ENCODE measurements around the gene SLC35F3.
"Not testable (repeated sequence)": the region's sequence is repeated elsewhere in the genome, so short reads cannot be mapped to it uniquely, and the experiment has no call there.

Gene SLC35F3

GRCh38 chr1:234355782-234356510 lies 451.5 kb downstream of the SLC35F3 start:
- no peak for DNase-seq (ENCODE audit: low read depth)
- no peak overlapping the region for H3K4me3 ChIP-seq (ENCODE audit: low read depth, low read length)
- no peak for TF ChIP-seq CTCF (IDR thresholded peaks at IDR 0.05; ENCODE audit: insufficient read depth, low read depth, low read length, missing control alignments)

- DNase-seq (ENCODE audit: low read depth); H3K4me3 ChIP-seq (ENCODE audit: low read depth, low read length): not testable (repeated sequence)
Observed at GRCh38 chr1:234356615-234357269, 452.3 kb downstream of the SLC35F3 start.

- no peak for DNase-seq (ENCODE audit: low read depth)
- TF ChIP-seq CTCF (IDR thresholded peaks at IDR 0.05; ENCODE audit: insufficient read depth, low read depth, low read length, missing control alignments): no peak
- no peak overlapping the region for H3K4me3 ChIP-seq (ENCODE audit: low read depth, low read length)
Observed at GRCh38 chr1:234357831-234358230, 453.4 kb downstream of the SLC35F3 start.

- TF ChIP-seq CTCF (IDR thresholded peaks at IDR 0.05; ENCODE audit: insufficient read depth, low read depth, low read length, missing control alignments): no peak
- H3K4me3 ChIP-seq (ENCODE audit: low read depth, low read length): no peak overlapping the region
- no peak for DNase-seq (ENCODE audit: low read depth)
Observed at GRCh38 chr1:234361102-234361603, 456.7 kb downstream of the SLC35F3 start.

DNA sequence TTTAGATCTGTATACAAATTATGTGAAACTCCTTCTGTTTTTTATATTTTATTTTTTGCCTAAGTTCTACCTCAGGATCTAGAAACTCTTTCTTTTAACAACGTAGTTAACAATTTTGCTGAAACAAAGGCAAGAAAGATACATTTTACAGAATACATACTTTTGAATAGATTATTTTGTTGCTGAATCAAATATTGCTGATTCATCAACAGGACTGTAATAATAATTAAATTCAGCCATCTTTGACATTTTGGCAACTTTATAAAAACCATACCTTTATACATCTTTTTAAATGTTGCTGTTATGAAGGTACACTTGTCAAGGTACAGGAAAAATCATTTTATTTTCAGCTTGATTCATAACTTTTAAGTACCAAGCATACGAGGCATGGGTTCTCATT lies 458.1 kb downstream of the SLC35F3 start:
- no peak for DNase-seq (ENCODE audit: low read depth)
- no peak overlapping the region for H3K4me3 ChIP-seq (ENCODE audit: low read depth, low read length)
- no peak for TF ChIP-seq CTCF (IDR thresholded peaks at IDR 0.05; ENCODE audit: insufficient read depth, low read depth, low read length, missing control alignments)

GRCh38 chr1:234368320-234369032 lies 464.0 kb downstream of the SLC35F3 start:
- DNase-seq (ENCODE audit: low read depth): no peak
- TF ChIP-seq CTCF (IDR thresholded peaks at IDR 0.05; ENCODE audit: insufficient read depth, low read depth, low read length, missing control alignments): no peak
- no peak overlapping the region for H3K4me3 ChIP-seq (ENCODE audit: low read depth, low read length)

DNA sequence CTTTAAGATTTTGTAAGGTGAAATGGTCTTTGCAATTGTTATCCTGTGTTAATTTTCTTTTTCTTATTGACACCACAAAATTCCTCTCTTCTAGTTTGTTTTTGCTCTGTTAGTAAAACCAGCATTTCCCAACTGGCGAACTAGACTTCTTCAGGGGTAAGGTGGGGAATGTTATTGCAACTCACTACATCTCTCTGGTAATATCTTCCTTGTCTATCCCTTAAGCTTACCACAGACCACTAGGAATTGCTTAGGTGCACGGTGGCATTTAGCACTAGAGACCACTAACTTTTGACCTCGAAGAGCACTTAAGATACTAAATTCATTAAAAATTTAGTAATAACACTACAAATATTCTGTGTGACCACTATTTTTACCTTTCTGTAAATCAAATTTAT lies 464.6 kb downstream of the SLC35F3 start:
- DNase-seq (ENCODE audit: low read depth): no peak
- no peak overlapping the region for H3K4me3 ChIP-seq (ENCODE audit: low read depth, low read length)
- TF ChIP-seq CTCF (IDR thresholded peaks at IDR 0.05; ENCODE audit: insufficient read depth, low read depth, low read length, missing control alignments): no peak

Measured in GM12865 (cell line).